Measurements from ENCODE around the gene ZNF644. TPM values are rescaled to one million over a fixed set of nuclear protein-coding genes. Genes with fewer than 3 reads are reported as not detected.

The ZNF644 gene
- total and polyA plus RNA-seq, 7 experiments from 2014 or later: 53.9 to 117 (median 78.5) TPM

GRCh38 chr1:90989302-90989701, 32.5 kb downstream of the ZNF644 start:
- Mint-ChIP-seq H3K27me3 (no peaks in the 10 kb centered on the region), H3K27ac (no peak overlapping the region), H3K9me3 (peaks cover 4 to 48% (median 20%) of the 10 kb centered on the region in 11 donors), H3K4me1 (peaks cover 11 to 92% (median 83%) of the 10 kb centered on the region in 7 donors), H3K36me3 (peaks cover 23 to 70% (median 63%) of the 10 kb centered on the region in 5 donors), H3K4me3 (no peak overlapping the region)
- Histone ChIP-seq H3K27me3 (ENCODE audit: control insufficient read depth in 2 of 2, insufficient read depth in 2 of 2, low read length in 2 of 2) (no peaks in the 10 kb centered on the region), H3K9me3 (ENCODE audit: control insufficient read depth in 2 of 3, low read length in 3 of 3) (no peaks in the 10 kb centered on the region), H3K36me3 (ENCODE audit: control insufficient read depth in 2 of 3, insufficient read depth in 3 of 3, low read length in 3 of 3) (peaks cover 0 to 16% (median 0%) of the 10 kb centered on the region in 3 experiments), H3K4me3 (ENCODE audit: low read length) (no peak overlapping the region), H3K4me1 (ENCODE audit: control insufficient read depth in 2 of 2, insufficient read depth in 2 of 2, low read length in 2 of 2) (no peaks in the 10 kb centered on the region), H3K27ac (ENCODE audit: low read depth, low read length) (no peak overlapping the region)
- ChIA-PET CTCF (no interaction called here), POLR2A (no interaction called here)
- no peak for ATAC-seq
- no peak for DNase-seq
- intact Hi-C loops (cut with micrococcal nuclease): no loop called here

GRCh38 chr1:90987841-90988240, 34.0 kb downstream of the ZNF644 start:
- Mint-ChIP-seq H3K4me3 (peak overlapping the region in 4 of 10 donors; percentile 4 to 61 (median 35)), H3K36me3 (peaks cover 23 to 74% (median 57%) of the 10 kb centered on the region in 5 donors), H3K4me1 (peaks cover 17 to 90% (median 82%) of the 10 kb centered on the region in 7 donors)

GRCh38 chr1:90986953-90987352, 34.9 kb downstream of the ZNF644 start:
- intact Hi-C loops (cut with micrococcal nuclease): no loop called here
- H3K27ac Mint-ChIP-seq: peak overlapping the region in 3 of 9 donors; percentile 12 to 33 (median 15)
- no peaks in the 10 kb centered on the region for H3K9me3 ChIP-seq (ENCODE audit: control insufficient read depth in 2 of 3, low read length in 3 of 3)
- H3K36me3 Mint-ChIP-seq: peaks cover 23 to 72% (median 50%) of the 10 kb centered on the region in 5 donors
- CTCF ChIA-PET: no interaction called here
- peak overlapping the region in 6 of 10 donors; percentile 3 to 56 (median 37) for H3K4me3 Mint-ChIP-seq
- no peak overlapping the region for H3K4me3 ChIP-seq (ENCODE audit: low read length)
- peaks cover 4 to 45% (median 20%) of the 10 kb centered on the region in 11 donors for H3K9me3 Mint-ChIP-seq
- H3K4me1 ChIP-seq (ENCODE audit: control insufficient read depth in 2 of 2, insufficient read depth in 2 of 2, low read length in 2 of 2): peaks cover 0 to 5% of the 10 kb centered on the region in 2 donors
- peaks cover 18 to 89% (median 81%) of the 10 kb centered on the region in 7 donors for H3K4me1 Mint-ChIP-seq
- POLR2A ChIA-PET: no interaction called here
- ATAC-seq (no peak), DNase-seq (no peak)
- H3K27me3 ChIP-seq (ENCODE audit: control insufficient read depth in 2 of 2, insufficient read depth in 2 of 2, low read length in 2 of 2): no peaks in the 10 kb centered on the region
- H3K27ac ChIP-seq (ENCODE audit: low read depth, low read length): no peak overlapping the region
- H3K36me3 ChIP-seq (ENCODE audit: control insufficient read depth in 2 of 3, insufficient read depth in 3 of 3, low read length in 3 of 3): peaks cover 0 to 16% (median 0%) of the 10 kb centered on the region in 3 experiments
- no peaks in the 10 kb centered on the region for H3K27me3 Mint-ChIP-seq

More at GRCh38 chr1:90987841-90988240, 34.0 kb downstream of the ZNF644 start:
- H3K27me3 Mint-ChIP-seq: no peaks in the 10 kb centered on the region
- Histone ChIP-seq H3K27ac (ENCODE audit: low read depth, low read length) (no peak overlapping the region), H3K27me3 (ENCODE audit: control insufficient read depth in 2 of 2, insufficient read depth in 2 of 2, low read length in 2 of 2) (no peaks in the 10 kb centered on the region), H3K4me1 (ENCODE audit: control insufficient read depth in 2 of 2, insufficient read depth in 2 of 2, low read length in 2 of 2) (peaks cover 0 to 3% of the 10 kb centered on the region in 2 donors), H3K36me3 (ENCODE audit: control insufficient read depth in 2 of 3, insufficient read depth in 3 of 3, low read length in 3 of 3) (peaks cover 0 to 16% (median 0%) of the 10 kb centered on the region in 3 experiments), H3K9me3 (ENCODE audit: control insufficient read depth in 2 of 3, low read length in 3 of 3) (no peaks in the 10 kb centered on the region), H3K4me3 (ENCODE audit: low read length) (no peak overlapping the region)
- intact Hi-C loops (cut with micrococcal nuclease): no loop called here
- no peak overlapping the region for H3K27ac Mint-ChIP-seq
- ATAC-seq: no peak
- POLR2A ChIA-PET: no interaction called here
- CTCF ChIA-PET: interaction anchor here (0.7 kb wide), 1 partner anchor 22 kb away, joined by 3 read pairs; no protein-coding TSS in a partner anchor
- H3K9me3 Mint-ChIP-seq: peaks cover 4 to 45% (median 20%) of the 10 kb centered on the region in 11 donors
- no peak for DNase-seq

- Mint-ChIP-seq H3K27me3 (no peaks in the 10 kb centered on the region), H3K9me3 (no peaks in the 10 kb centered on the region), H3K36me3 (peaks cover 0 to 61% (median 58%) of the 10 kb centered on the region in 5 donors), H3K4me1 (peaks cover 20 to 67% (median 60%) of the 10 kb centered on the region in 7 donors), H3K27ac (no peak overlapping the region), H3K4me3 (no peak overlapping the region)
- H3K9me3 ChIP-seq (ENCODE audit: control insufficient read depth in 2 of 3, low read length in 3 of 3): no peaks in the 10 kb centered on the region
- ChIA-PET POLR2A (no interaction called here), CTCF (no interaction called here)
- H3K27me3 ChIP-seq (ENCODE audit: control insufficient read depth in 2 of 2, insufficient read depth in 2 of 2, low read length in 2 of 2): no peaks in the 10 kb centered on the region
- H3K4me1 ChIP-seq (ENCODE audit: control insufficient read depth in 2 of 2, insufficient read depth in 2 of 2, low read length in 2 of 2): no peaks in the 10 kb centered on the region
- intact Hi-C loops (cut with micrococcal nuclease): no loop called here
- H3K4me3 ChIP-seq (ENCODE audit: low read length): no peak overlapping the region
- no peak overlapping the region for H3K27ac ChIP-seq (ENCODE audit: low read depth, low read length)
- ATAC-seq: no peak
- H3K36me3 ChIP-seq (ENCODE audit: control insufficient read depth in 2 of 3, insufficient read depth in 3 of 3, low read length in 3 of 3): peaks cover 0 to 8% (median 0%) of the 10 kb centered on the region in 3 experiments
- no peak for DNase-seq
These were observed 44.3 kb downstream of the ZNF644 start for GRCh38 chr1:90977522-90977921.

- ChIA-PET POLR2A (interaction anchor here (0.7 kb wide), 1 partner anchor 54 kb away, joined by 4 read pairs; no protein-coding TSS in a partner anchor), CTCF (interaction anchor here (0.9 kb wide), 1 partner anchor 38 kb away, joined by 7 read pairs; no protein-coding TSS in a partner anchor)
- Histone ChIP-seq H3K27me3 (ENCODE audit: control insufficient read depth in 2 of 2, insufficient read depth in 2 of 2, low read length in 2 of 2) (no peaks in the 10 kb centered on the region), H3K4me3 (ENCODE audit: low read length) (no peak overlapping the region), H3K4me1 (ENCODE audit: control insufficient read depth in 2 of 2, insufficient read depth in 2 of 2, low read length in 2 of 2) (no peaks in the 10 kb centered on the region), H3K27ac (ENCODE audit: low read depth, low read length) (no peak overlapping the region), H3K9me3 (ENCODE audit: control insufficient read depth in 2 of 3, low read length in 3 of 3) (no peaks in the 10 kb centered on the region), H3K36me3 (ENCODE audit: control insufficient read depth in 2 of 3, insufficient read depth in 3 of 3, low read length in 3 of 3) (no peaks in the 10 kb centered on the region)
- intact Hi-C loops (cut with micrococcal nuclease): loop anchor here in 1 of 2 donors (1.0 kb wide), 1 partner anchor 24 kb away; no protein-coding TSS in a partner anchor
- Mint-ChIP-seq H3K9me3 (no peaks in the 10 kb centered on the region), H3K4me3 (no peak overlapping the region), H3K27ac (peak overlapping the region in 5 of 9 donors; percentile 3 to 35 (median 9)), H3K36me3 (peaks cover 3 to 56% (median 42%) of the 10 kb centered on the region in 5 donors), H3K4me1 (peaks cover 17 to 64% (median 53%) of the 10 kb centered on the region in 7 donors), H3K27me3 (no peaks in the 10 kb centered on the region)
- ATAC-seq (no peak), DNase-seq (no peak)
These were observed 47.7 kb downstream of the ZNF644 start for GRCh38 chr1:90973897-90974798.

GRCh38 chr1:90970208-90970607, 51.6 kb downstream of the ZNF644 start:
- Histone ChIP-seq H3K4me3 (ENCODE audit: low read length) (no peak overlapping the region), H3K27ac (ENCODE audit: low read depth, low read length) (no peak overlapping the region), H3K36me3 (ENCODE audit: control insufficient read depth in 2 of 3, insufficient read depth in 3 of 3, low read length in 3 of 3) (no peaks in the 10 kb centered on the region), H3K9me3 (ENCODE audit: control insufficient read depth in 2 of 3, low read length in 3 of 3) (no peaks in the 10 kb centered on the region), H3K27me3 (ENCODE audit: control insufficient read depth in 2 of 2, insufficient read depth in 2 of 2, low read length in 2 of 2) (no peaks in the 10 kb centered on the region), H3K4me1 (ENCODE audit: control insufficient read depth in 2 of 2, insufficient read depth in 2 of 2, low read length in 2 of 2) (no peaks in the 10 kb centered on the region)
- H3K36me3 Mint-ChIP-seq: peaks cover 3 to 50% (median 29%) of the 10 kb centered on the region in 5 donors
- ChIA-PET CTCF (no interaction called here), POLR2A (no interaction called here)
- no peaks in the 10 kb centered on the region for H3K9me3 Mint-ChIP-seq
- intact Hi-C loops (cut with micrococcal nuclease): no loop called here
- peaks cover 16 to 65% (median 54%) of the 10 kb centered on the region in 7 donors for H3K4me1 Mint-ChIP-seq
- H3K27ac Mint-ChIP-seq: peak overlapping the region in 1 of 9 donors; percentile 16
- no peak overlapping the region for H3K4me3 Mint-ChIP-seq
- no peaks in the 10 kb centered on the region for H3K27me3 Mint-ChIP-seq
- ATAC-seq (no peak), DNase-seq (no peak)

All from naive thymus-derived CD4-positive, alpha-beta T cell (primary cell).